Measurements from ENCODE around the gene MT1A. TPM values are rescaled to one million over a fixed set of nuclear protein-coding genes. Genes with fewer than 3 reads are reported as not detected.

The MT1A gene
- polyA plus RNA-seq, 1 of the 3 experiments (the other 2 are of a cell fraction) = 5.4 TPM

DNA sequence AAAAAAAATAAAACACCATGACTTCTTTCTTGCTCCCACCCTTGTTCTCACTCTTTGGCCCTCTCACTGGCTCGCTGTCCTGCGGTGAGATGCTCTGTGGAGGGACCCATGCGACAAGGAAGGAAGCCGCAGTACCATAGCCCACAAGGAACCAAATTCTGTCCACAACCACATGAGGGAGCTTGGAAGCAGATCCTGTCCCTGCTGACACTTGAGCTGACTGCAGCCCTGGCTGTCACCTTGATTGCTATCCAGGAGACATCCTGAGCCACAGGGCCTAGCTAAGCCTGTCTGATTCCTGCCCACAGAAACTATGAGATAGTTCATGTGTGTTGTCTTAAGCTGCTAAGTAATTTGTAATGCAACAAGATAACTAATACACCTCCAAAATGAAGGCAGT lies 34.9 kb upstream of the MT1A start:
- H3K4me1 ChIP-seq (ENCODE audit: control insufficient read depth in 1 of 2, insufficient read depth in 2 of 2, low read depth in 1 of 2, low read length in 1 of 2) = peaks cover 18 to 20% of the 10 kb centered on the region in 2 experiments; a peak in 3 of 4 replicates
- TF ChIP-seq TEAD4 (IDR thresholded peaks at IDR 0.05; ENCODE audit: borderline replicate concordance, insufficient read depth) = no peak
- TF ChIP-seq RXRA (IDR thresholded peaks at IDR 0.05; ENCODE audit: borderline replicate concordance, low read depth) = no peak
- peak; percentile 75 for TF ChIP-seq SMC3 (IDR thresholded peaks at IDR 0.05; ENCODE audit: low read depth, low read length)
- TF ChIP-seq RFX5 (IDR thresholded peaks at IDR 0.05; ENCODE audit: low read length) = no peak
- no peak for TF ChIP-seq TCF12 (IDR thresholded peaks at IDR 0.05)
- peak; percentile 73 for TF ChIP-seq RAD21 (IDR thresholded peaks at IDR 0.05; ENCODE audit: low read length)
- TF ChIP-seq, protein P1, sequence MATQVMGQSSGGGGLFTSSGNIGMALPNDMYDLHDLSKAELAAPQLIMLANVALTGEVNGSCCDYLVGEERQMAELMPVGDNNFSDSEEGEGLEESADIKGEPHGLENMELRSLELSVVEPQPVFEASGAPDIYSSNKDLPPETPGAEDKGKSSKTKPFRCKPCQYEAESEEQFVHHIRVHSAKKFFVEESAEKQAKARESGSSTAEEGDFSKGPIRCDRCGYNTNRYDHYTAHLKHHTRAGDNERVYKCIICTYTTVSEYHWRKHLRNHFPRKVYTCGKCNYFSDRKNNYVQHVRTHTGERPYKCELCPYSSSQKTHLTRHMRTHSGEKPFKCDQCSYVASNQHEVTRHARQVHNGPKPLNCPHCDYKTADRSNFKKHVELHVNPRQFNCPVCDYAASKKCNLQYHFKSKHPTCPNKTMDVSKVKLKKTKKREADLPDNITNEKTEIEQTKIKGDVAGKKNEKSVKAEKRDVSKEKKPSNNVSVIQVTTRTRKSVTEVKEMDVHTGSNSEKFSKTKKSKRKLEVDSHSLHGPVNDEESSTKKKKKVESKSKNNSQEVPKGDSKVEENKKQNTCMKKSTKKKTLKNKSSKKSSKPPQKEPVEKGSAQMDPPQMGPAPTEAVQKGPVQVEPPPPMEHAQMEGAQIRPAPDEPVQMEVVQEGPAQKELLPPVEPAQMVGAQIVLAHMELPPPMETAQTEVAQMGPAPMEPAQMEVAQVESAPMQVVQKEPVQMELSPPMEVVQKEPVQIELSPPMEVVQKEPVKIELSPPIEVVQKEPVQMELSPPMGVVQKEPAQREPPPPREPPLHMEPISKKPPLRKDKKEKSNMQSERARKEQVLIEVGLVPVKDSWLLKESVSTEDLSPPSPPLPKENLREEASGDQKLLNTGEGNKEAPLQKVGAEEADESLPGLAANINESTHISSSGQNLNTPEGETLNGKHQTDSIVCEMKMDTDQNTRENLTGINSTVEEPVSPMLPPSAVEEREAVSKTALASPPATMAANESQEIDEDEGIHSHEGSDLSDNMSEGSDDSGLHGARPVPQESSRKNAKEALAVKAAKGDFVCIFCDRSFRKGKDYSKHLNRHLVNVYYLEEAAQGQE (IDR thresholded peaks at IDR 0.05; ENCODE audit: low read depth, low read length) = no peak
- TF ChIP-seq ZBTB33 (IDR thresholded peaks at IDR 0.05; ENCODE audit: borderline replicate concordance, low read depth) = no peak
- TF ChIP-seq USF1 (IDR thresholded peaks at IDR 0.05; ENCODE audit: borderline replicate concordance, low read depth) = no peak
- no peak for TF ChIP-seq EP300 (IDR thresholded peaks at IDR 0.05; ENCODE audit: borderline replicate concordance in 1 of 2, low read depth in 1 of 2, low read length in 1 of 2)
- no peak for TF ChIP-seq MEF2A (IDR thresholded peaks at IDR 0.05; ENCODE audit: borderline replicate concordance, low read depth)
- TF ChIP-seq, protein P2, sequence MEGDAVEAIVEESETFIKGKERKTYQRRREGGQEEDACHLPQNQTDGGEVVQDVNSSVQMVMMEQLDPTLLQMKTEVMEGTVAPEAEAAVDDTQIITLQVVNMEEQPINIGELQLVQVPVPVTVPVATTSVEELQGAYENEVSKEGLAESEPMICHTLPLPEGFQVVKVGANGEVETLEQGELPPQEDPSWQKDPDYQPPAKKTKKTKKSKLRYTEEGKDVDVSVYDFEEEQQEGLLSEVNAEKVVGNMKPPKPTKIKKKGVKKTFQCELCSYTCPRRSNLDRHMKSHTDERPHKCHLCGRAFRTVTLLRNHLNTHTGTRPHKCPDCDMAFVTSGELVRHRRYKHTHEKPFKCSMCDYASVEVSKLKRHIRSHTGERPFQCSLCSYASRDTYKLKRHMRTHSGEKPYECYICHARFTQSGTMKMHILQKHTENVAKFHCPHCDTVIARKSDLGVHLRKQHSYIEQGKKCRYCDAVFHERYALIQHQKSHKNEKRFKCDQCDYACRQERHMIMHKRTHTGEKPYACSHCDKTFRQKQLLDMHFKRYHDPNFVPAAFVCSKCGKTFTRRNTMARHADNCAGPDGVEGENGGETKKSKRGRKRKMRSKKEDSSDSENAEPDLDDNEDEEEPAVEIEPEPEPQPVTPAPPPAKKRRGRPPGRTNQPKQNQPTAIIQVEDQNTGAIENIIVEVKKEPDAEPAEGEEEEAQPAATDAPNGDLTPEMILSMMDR (IDR thresholded peaks at IDR 0.05) = peak; percentile 55
- ChIA-PET POLR2A (interaction anchor here (0.6 kb wide), 1 partner anchor 58 kb away, joined by 4 read pairs; no protein-coding TSS in a partner anchor), CTCF (interaction anchor here (0.6 to 8.2 kb wide), 29 partner anchors 9 to 1139 kb away, joined by 3 to 138 read pairs (median 4); partner anchors contain the start of gene MT1X)
- H3K9me2 ChIP-seq = no peaks in the 10 kb centered on the region
- H3K9ac ChIP-seq = no peak overlapping the region
- no peaks in the 10 kb centered on the region for H3K9me3 ChIP-seq
- peaks cover 2% of the 10 kb centered on the region for H3K79me2 ChIP-seq (ENCODE audit: insufficient read depth)
- WGBS (ENCODE audit: low lambda C conversion rate) = 92% methylated on average over 4 of the region's 4 CpGs
- H3K36me3 ChIP-seq (replicated peaks in 1 of 2; ENCODE audit: control insufficient read depth in 1 of 2, insufficient read depth in 2 of 2, low read length in 1 of 2) = no peaks in the 10 kb centered on the region
- no peak overlapping the region for H3K4me2 ChIP-seq
- no peaks in the 10 kb centered on the region for H3K27me3 ChIP-seq (ENCODE audit: insufficient read depth)
- H3K4me3 ChIP-seq (ENCODE audit: low read depth in 2 of 2, low read length in 1 of 2) = no peak overlapping the region
- H4K20me1 ChIP-seq (ENCODE audit: insufficient read depth) = no peaks in the 10 kb centered on the region
- no peak overlapping the region for H2AFZ ChIP-seq (ENCODE audit: low read depth)
- peak; percentile 67 for DNase-seq
- H3F3A ChIP-seq (replicated peaks; ENCODE audit: insufficient read depth) = peaks cover 33% of the 10 kb centered on the region
- no peak overlapping the region for H3K27ac ChIP-seq (ENCODE audit: low read depth in 2 of 2, low read length in 1 of 2)

Data from SK-N-SH (cell line).